Stimulated activated CD8-positive, alpha-beta memory T cell treated with anti-CD3 and anti-CD28 coated beads, Interleukin-7, amount 100 ng/mL, for 1 hour (primary cell): ENCODE results near the gene ZNF534.
"Not testable (repeated sequence)": the region's sequence is repeated elsewhere in the genome, so short reads cannot be mapped to it uniquely, and the experiment has no call there.

Experiments
- DNase-seq, 2 donors: peaks; one replicate each; pipeline ENCODE4 v3.0.0-alpha.2; 2020; ENCODE audit warnings: low read depth in 2 of 2

The ZNF534 gene

DNA sequence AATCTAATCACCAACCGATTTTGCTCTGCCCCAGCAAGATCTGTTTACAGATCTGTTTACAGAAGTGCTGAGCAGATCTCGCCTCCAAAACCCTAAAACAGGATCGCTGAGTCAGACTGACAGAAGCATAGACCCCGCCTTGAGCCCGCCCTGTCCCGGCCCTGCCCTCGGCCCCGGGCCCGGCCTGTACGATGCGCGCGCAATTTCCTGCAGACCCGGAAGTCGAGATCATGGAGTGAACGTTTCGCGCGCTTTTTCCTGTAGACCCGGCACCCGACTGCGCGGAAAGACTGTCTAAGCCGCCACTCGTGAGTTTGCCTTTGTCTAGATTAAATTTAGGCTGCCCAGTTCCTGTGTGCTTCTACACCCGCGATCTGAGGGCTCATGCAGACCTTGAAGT is at the start of gene ZNF534:
Gene ZNF534, plus strand, starts transcription at position 212 of the 400 bp plus-strand sequence. CDS start 2,327 bp downstream, outside the sequence.
- DNase-seq, result no peak

DNA sequence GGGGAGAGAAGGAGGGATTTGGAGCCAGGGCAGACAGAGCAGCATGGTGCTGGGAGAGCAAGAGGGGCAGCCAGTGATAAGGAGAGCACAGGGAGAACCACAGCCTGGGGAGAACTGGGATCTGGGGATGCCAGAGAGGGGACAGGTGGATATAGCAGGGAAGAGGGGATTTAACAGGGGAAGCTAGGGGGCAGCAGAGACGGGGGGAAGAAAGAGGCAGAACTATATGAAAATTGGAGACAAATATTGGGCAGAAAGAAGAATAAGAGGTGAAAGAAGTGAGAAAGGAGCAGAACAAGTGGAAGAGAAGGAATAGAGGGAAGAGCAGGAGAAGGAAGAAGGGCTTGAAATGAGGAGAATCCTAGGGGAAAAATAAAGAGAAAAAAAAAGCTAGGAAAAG is 37.8 kb upstream of the ZNF534 start:
- DNase-seq, result no peak

DNA sequence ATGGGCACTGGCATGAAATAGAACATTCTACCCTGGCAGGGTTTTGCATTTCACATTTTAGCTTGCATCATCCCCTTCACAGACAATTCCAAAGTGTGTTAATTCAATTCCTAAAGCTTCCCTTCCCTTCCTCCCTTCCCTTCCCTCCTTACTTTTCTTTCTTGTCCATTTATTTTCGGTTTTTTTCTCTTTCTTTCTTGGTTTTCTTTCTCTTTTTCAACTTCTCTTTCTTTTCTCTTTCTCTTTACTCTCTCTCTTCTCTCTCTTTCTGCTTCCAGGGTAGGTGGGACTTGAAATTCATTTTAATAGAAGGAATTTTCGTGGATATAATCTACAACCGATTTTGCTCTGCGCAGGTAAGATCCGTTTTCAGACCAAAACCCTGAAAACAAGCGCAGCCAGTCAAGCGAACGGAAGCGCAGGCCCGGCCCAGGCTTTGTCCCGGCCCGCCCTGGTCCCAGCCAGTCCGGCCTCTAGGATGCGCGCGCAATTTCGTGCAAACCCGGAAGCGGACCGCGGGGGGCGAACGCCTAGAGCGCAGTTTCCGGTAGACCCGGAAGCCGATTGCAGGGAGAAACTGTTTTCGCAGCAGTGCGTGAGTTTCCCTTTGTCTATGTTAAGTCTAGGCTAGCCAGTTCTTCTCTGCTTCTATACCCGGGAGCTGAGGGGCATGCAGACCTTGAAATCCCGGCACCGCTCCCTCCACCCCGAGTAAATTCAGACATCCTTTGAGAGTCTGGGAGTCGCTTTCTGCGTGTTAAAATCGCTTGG is 31.5 kb upstream of the ZNF534 start, which contains the start of gene ZNF528:
Gene ZNF528, plus strand, starts transcription at position 540 of the 771 bp plus-strand sequence. CDS start 4,165 bp downstream, outside the sequence.
- DNase-seq, result peak; percentile 87 to 89

DNA sequence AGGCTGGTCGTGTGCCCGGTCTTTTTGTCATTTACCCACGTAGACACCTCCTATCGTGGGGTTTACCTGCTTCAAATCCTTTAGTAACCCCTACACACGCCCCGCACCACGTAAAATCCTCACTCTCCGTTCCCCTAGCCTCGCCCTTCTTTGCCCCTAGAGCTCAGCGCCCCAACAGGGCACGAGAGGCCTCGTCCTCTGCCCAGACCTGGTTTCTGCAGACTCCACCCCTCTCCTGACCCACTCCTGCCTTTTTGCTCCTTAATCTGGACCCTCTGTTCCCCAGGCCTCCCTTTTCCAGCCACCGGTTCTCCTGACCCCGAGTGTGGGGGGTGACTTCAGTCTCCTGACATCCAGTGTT is 30.9 kb upstream of the ZNF534 start:
- DNase-seq, result no peak

DNA sequence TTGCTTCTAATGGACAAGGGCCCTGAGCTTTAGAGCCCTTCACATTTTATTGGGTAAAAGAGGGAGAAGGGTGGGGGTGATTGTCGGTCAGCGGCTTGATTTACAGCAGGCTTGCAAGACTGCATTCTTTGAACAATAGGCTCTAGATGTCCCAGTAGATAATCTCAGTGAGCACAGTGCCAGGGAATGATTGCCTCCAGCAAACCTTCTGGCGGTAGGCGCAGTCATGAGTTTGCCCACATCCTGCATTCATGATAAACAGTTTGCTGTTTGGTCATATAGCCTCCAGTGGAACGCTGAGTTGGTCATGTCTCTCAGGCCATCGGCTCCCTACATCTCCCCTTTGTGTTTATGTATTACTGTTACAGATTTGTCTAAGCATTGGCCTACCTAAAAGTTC is 18.7 kb upstream of the ZNF534 start:
- no peak for DNase-seq

DNA sequence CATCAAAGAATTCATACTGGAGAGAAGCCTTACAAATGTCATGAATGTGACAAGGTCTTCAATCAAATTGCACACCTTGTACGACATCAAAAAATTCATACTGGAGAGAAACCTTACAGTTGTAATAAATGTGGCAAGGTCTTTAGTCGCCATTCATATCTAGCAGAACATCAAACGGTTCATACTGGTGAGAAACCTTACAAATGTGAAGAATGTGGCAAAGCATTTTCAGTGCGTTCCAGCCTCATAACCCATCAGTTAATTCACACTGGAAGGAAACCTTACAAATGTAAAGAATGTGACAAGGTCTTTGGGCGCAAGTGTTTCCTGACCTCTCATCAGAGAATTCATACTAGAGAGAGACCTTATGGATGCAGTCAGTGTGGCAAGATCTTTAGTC is 13.2 kb upstream of the ZNF534 start:
- DNase-seq, result no peak

DNA sequence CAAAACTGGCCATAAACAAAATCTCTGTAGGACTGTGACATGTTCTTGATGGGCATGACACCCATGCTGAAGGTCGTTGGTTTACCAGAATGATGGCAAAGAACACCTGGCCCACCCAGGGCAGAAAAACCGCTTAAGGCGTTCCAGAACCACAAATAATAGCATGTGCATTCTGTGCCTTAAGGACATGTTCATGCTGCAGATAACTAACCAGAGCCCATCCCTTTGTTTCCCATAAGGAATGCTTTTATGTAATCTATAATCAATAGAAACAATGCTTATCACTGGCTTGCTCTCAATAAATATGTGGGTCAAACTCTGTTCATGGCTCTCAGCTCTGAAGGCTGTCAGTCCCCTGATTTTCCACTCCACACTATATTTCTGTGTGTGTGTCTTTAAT is 13.2 kb downstream of the ZNF534 start:
- DNase-seq, result no peak

DNA sequence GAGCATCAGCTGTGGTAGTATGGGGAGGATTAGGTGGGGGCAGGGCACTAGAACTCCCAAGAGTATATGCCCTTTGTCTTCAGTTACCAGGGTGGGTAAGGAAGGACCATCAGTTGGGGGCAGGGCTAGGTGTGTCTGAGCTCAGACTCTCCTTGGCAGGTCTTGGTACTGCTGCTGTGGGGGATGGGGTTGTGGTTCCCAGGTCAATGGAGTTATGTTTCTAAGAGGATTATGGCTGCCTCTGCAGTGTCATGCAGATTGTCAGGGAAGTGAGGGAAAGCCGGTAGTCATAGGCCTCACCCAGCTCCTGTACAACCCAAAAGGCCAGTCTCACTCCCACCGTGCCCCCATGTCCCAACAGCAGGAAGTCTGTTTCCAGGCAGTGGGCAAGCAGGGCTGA is 15.6 kb downstream of the ZNF534 start:
- DNase-seq, result no peak

DNA sequence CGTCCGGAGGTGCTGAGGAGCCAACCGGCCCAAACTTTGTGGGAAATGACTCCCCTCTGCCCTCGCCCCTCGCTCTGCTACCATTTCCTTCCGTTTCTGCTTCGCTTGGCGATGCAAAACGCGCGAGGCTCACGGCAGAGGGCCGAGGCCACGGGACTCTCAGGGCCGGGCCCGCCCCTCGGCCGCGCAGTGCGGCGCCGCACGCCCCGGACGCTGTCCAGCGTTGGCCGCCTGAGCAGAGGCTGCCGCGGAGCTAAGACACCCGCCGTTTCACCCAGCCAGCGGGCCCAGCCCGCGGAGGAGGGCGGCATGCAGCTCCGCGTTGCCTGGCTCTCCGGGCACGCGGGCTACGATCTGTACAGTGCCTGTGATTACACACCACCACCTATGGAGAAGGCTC is 22.3 kb downstream of the ZNF534 start:
- DNase-seq, result no peak

DNA sequence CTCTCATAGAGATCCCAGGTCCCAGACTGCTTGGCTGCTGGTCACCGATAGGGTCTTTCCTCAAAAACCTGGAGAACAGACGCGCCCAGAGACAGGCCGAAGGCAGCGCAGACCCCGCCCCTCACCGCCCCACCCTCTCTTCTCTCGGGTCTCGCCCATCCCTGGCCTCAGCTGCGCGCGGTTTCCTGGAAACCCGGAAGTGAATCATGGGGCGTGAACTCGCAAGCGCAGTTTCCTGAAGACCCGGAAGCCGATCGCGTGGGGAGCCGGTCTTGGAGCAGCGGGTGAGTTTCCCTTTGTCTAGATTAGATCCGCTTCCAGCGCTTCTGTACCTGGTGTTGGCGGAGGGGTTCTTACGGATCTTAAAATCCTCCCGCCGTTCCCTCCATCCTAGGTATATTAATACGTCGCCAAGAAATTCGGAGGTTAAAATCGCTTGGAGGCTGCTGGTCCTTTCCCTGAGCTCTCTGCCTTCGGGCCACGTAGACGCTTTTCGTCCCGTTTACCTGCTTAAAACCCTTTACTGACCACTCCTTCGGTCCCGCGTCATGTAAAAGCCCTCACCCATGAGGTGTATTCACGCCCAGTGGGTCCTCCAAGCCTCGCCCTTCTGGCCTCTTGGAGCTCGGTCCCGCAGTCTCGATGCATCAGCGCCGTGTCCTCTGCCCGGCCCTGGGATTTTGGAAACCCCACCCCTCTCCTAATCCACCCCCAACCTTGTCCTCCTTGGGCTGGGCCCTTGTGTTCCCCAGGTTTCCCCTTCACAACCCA is 24.6 kb downstream of the ZNF534 start, which contains the start of gene ZNF578:
Gene ZNF578, plus strand, starts transcription at position 230 of the 771 bp plus-strand sequence. CDS start 48,293 bp downstream, outside the sequence.
- DNase-seq, result peak; percentile 34 to 41

DNA sequence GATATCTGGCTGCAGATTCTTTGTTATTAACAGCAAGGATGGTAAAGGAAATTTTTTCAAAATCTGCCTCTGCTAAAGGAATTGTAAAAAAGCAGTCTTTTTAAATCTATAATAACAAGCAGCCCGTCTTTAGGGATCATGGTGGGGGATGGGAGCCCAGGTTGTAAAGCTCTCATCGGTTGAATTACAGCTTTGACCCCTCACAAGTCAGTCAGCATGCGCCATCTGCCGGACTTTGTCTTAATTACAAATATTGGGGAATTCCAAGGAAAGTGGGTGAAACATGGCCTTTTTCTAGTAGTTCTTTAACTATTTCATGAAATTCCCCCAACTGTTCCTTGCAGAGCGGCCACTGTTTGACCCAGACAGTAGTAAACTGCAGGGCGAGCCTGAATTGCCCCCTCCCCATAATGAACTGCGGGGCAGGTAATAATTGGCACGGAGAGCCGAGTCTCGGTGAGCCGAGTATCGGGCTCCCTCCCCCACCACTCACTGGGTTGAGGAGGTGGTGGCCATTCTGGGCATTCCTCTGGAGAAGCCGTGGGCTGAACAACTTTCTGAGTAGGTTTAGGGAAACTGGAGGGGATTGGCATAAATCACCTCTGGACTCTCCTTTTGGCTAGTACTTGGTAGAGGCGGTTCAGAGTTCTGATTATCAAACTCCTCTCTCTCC is 36.0 kb downstream of the ZNF534 start:
- DNase-seq, result no peak

DNA sequence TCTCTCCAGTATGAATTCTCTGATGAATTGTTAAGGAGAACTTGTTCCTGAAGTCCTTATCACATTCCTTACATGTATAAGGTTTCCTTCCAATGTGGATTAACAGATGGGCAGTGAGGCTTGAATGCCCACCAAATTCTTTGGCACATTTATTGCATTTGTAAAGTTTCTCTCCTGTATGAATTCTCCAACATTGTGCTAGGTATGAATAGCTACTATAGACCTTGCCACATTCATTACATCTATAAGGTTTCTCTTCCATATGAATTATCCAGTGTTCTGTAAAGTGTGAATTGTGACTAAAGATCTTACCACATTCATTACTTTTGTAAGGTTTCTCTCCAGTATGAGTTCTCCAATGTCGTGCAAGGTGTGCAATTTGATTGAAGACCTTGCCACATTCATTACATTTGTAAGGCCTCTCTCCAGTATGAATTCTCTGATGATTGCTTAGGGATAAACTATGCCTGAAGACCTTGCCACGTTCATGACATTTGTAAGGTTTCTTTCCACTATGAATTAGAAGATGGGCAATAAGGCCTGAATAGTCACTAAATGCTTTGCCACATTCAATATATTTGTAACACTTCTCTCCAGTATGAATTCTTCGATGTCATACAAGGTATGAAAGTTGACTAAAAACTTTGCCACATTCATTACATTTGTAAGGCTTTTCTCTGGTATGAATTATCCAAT is 44.9 kb downstream of the ZNF534 start:
- DNase-seq, result no peak

DNA sequence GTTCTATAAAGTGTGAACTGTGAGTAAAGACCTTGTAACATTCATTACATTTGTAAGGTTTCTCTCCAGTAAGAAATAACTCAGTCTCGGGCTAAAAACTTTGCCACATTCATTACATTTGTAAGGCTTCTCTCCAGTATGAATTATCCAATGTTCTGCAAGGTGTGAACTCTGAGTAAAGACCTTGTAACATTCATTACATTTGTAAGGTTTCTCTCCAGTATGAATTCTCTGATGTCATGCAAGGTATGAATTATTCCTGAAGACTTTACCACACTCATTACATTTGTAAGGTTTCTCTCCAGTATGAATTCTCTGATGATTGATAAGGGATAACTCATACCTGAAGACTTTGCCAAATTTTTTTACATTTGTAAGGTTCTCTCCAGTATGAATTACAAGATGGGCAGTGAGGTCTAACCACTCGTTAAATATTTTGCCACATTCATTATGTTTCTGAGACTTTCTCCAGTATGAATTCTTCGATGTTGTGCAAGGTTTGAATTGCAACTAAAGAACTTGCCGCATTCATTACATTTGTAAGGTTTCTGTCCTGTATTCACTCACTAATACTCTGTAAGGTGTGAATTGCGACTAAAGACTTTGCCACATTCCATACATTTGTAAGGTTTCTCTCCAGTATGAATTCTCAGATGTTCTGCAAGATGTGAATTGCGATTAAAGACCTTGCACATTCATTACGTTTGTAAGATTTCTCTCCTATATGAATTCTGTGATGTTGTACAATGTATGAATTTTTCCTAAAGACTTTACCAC is 45.6 kb downstream of the ZNF534 start:
- DNase-seq, result no peak

DNA sequence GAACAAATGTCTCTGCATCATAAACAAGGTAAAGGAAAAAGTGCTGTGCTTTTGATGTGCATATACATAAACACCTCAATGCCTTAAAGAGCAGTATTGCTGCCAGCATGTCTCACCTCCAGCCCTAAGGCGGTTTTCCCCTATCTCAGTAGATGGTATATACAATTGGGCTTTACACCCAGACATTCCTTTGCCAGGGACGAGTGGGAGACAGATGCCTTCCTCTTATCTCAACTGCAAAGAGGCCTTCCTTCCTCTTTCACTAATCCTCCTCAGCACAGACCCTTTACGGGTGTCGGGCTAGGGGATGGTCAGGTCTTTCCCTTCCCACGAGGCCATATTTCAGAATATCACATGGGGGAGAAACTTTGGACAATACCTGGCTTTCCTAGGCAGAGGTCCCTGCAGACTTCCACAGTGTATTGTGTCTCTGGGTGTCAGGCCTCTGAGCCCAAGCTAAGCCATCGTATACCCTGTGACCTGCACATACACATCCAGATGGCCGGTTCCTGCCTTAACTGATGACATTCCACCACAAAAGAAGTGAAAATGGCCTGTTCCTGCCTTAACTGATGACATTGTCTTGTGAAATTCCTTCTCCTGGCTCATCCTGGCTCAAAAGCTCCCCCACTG is 55.3 kb downstream of the ZNF534 start:
- not testable (repeated sequence) for DNase-seq

DNA sequence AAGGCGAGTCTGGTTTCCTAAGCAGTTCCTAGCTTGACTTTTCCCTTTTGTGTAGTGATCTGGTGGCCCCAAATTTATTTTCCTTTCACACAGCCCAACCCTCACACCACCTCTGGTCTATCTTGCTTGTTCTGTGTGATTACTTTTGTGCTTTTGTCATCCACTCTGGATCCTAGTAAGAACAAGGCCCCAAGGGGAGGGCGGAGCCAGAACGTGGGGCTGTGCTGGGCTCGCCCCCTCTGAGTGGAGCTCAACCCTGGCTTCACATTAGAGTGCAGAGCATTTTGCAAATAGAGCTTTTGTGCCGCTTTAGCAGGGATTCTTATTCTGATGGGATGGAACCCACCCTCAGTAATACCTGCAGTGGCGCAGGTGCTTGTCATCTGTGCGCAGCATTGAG is 56.1 kb downstream of the ZNF534 start:
- not testable (repeated sequence) for DNase-seq

DNA sequence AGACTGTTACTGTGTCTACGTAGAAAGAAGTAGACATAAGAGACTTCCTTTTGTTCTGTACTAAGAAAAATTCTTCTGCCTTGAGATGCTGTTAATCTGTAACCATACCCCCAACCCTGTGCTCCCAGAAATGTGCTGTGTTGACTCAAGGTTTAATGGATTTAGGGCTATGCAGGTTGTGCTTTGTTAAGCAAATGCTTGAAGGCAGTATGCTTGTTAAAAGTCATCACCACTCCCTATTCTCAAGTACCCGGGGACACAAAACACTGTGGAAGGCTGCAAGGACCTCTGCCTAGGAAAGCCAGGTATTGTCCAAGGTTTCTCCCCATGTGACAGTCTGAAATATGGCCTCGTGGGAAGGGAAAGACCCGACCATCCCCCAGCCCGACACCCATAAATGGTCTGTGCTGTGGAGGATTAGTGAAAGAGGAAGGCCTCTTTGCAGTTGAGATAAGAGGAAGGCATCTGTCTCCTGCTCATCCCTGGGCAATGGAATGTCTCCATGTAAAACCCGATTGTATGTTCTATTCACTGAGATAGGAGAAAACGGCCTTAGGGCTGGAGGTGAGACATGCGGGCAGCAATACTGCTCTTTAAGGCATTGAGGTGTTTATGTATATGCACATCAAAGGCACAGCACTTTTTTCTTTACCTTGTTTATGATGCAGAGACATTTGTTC is 56.8 kb downstream of the ZNF534 start:
- DNase-seq, result not testable (repeated sequence)

DNA sequence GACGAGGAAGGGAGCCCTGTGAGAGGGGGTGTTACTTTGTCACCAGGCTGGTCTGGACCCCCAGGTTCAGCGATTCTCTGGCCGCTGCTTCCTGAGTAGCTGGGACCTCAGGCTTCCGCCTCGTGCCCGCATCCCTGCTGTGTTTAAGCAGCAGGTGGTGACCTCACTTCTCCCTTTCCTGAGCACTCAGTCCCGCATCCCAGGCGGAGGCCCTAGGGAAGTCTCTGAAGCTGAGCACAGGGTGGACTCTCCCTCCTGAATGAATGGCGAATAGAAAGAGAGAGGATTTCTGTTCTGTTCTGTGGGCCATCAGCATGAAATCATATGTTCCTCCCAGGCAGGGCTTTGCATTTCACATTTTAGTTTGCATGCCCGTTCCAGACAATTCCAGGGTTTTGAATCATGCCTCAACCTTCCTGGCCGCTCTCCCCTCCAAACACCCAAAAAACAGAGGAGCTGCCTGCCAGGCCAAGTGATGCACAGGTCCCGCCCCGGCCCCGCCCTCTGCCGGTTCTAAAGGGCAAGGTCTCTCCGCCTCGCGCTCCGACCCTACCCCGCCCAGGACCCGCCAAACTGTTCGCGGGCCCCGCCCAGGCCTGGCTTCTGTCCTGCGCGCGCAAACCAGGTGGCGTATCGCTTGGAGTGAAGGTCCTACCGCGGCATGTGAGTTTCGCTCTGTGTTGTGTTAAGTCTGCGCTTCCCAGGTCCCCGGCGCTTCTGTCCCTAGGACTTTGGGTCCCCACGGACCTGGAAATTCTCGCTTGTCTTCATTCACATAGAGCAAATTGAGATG is 63.4 kb downstream of the ZNF534 start:
- no peak for DNase-seq

DNA sequence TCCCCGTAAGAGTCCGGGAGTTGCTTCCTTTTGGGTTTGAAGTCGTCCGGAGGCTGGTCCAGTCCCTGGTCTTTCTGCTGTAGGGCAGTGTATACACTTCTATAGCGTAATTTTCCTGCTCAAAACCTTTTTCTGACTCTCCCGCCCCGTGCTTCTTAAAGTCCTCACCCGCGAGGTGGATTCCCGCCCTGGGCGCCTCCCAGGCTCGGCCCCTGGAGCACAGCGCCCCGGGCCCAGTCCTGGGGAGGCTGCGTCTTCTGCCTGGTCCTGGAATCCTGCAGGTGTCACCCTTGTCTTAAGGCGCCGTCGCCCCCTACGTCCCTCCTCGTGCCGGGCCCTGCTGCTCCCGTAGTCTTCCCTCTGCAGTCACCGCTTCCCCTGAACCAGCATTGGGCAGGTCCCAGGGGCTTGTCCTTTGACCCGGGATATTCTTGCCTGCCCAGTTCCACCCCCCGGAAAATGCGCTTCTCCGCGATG is 64.1 kb downstream of the ZNF534 start:
- no peak for DNase-seq

DNA sequence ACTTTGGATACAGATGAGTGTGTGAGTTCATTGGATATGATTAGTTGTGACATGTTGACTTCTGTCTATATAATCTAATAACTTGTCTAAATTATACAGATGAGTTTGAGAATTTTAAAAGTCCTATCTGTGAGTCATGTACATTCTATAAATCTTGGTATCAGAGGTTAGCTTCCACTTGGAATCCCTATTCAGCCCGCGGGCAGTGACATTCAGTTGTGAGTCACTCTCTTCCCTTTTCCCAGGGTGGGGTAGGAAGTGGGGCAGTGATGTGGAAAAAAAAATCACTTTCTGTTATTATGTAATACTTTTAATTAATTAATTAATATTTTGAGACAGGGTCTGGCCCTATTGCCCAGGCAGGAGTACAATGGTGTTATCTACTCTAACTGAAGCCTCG is 65.6 kb downstream of the ZNF534 start:
- no peak for DNase-seq
